Hippocampal formation (tissue), 2 donors: ENCODE measurements around the gene NFIX.

Experiments used
- DNase-seq, 2 donors: peaks; one replicate each; lab custom pipeline; 2025; lab: John Stamatoyannopoulos, UW

The NFIX gene

GRCh38 chr19:13072188-13072908 is 77.1 kb downstream of the NFIX start:
- DNase-seq = peak; percentile 91 to 93

DNA sequence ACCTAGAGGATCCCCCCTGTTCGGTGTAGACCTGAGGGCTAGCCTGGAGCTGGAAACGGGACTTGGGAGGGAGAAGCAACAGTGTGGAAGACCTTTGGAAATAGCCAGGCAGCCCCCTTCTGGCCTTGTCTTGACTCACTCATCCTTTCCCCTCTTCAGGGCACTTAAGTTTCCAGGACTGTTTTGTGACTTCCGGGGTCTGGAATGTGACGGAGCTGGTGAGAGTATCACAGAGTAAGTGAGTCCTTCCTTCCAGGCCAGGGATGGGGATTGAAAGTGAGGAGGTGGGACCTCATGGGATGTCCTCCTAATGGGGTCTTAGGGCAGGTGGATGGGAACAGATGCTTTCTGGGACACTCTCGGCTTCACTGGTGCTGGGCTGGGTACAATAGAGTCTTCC is 78.0 kb downstream of the NFIX start:
- no peak for DNase-seq

DNA sequence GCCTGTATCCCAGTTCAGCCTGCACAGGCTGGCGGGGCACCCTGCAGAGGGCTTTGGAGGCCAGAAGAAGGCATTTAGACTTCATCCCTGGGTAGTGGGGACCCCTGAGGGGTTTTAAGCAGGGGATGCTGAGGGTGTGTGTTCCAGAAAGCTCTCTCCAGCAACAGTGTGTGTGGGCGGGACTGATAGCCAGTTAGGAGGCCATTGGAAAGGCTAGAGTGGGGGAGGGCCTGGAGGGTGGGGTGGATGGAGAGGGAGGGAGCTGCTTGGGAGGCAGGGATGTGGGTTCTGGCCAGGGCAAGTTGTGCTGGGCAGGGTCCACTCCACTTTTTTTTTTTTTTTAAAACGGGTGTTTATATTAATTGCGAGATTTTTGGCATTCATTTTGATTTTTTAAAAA is 79.1 kb downstream of the NFIX start:
- no peak for DNase-seq

- DNase-seq = no peak
Measured at GRCh38 chr19:13076320-13076719, 81.0 kb downstream of the NFIX start.

GRCh38 chr19:13076787-13077186 is 81.5 kb downstream of the NFIX start:
- DNase-seq = no peak

- DNase-seq = peak in 1 of 2 donors; percentile 65
Measured at GRCh38 chr19:13077240-13077639, 82.0 kb downstream of the NFIX start.

- no peak for DNase-seq
Measured at GRCh38 chr19:13078381-13078780, 83.1 kb downstream of the NFIX start.

DNA sequence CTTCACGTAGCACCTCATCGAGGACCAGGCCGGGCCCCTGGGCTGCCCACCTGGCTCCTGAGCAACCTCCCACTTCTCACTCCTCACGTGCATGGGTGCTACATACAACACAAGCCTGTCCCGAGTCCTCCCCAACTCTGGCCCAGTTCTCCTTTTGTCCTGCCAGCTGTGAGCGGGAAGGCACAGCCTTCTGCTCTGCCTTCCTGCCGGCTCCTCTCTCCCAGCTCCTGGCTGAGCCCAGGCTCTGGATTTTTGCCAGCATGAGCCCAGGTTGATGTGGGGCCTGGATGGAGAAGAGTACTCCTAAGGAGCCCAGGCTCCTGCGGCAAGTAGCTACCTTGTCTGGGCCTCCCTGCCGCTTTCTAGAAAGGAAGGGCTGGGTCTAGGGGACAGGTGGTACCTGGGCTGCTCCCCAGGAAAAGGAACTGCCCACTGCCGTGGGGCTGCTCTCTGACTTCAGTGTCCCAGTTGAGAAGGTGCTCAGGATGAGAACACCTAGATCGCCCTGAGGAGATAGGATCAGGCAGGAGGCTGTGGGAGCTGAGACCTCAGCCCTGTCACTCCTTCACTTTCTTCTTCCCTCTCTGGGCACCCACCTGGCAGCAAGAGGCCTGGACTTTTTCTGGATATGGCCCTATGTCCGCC is 83.7 kb downstream of the NFIX start:
- no peak for DNase-seq

- DNase-seq = no peak
Measured at GRCh38 chr19:13079542-13079986, 84.3 kb downstream of the NFIX start.

GRCh38 chr19:13082192-13083007 is 87.1 kb downstream of the NFIX start:
- no peak for DNase-seq

DNA sequence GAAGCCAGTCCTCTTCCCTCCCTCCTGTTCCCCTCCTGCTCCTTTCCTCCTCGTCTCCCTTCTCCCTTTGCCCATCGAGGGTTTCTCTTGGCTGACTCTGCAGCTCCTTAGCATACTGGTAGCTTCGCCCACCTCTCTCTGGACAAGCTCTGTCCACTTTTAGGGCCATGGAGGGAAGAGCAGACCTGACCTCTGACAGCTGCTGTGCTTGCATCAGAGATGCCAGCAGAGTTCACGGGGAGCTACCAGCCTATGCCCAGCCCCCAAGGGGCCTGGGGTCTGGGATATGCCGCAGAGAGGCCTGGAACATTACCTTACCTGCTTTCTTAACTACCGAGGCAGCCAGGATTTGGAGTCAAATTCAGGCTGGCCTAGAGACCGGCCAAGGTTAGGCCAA is 87.7 kb downstream of the NFIX start:
- DNase-seq = no peak

DNA sequence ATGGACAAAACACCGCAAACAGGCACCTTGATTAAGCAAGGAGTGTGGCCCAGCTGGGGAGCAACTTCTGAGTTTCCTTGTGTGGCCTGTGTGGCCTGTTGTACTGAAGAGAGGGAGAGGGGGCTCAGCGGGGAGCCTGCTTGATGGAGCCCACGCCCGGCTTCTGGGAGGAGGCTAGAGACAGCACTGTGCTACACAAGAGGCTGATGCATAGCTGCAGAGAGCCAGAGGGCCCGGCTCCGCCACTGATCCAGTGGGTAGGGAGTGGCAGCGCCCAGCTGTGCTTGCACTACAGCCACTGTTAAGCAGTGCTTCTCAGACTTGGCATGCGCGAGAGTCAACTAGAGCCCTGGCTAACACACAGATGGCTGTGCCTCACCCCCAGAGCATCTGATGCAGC is 88.4 kb downstream of the NFIX start:
- DNase-seq = no peak

- DNase-seq = no peak
Measured at GRCh38 chr19:13085666-13086065, 90.4 kb downstream of the NFIX start.

DNA sequence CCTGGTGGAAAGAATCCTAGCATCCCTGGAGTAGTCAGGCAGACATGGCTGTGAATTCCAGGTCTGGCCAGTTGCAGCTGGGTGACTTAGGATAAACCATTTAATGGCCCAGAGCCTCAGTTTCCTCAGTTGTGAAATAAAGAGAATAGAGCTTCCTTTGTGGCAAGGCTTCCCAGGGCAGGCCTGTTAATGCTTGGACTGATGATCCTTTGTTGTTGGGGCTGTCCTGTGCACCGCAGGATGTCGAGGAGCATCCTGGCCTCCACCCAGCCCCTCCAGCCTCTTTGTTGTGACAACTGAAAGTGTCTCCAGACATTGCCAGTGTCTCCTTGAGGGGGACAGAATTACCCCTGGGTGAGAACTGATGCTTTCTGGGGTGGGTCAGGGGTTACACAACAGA is 91.1 kb downstream of the NFIX start:
- no peak for DNase-seq

DNA sequence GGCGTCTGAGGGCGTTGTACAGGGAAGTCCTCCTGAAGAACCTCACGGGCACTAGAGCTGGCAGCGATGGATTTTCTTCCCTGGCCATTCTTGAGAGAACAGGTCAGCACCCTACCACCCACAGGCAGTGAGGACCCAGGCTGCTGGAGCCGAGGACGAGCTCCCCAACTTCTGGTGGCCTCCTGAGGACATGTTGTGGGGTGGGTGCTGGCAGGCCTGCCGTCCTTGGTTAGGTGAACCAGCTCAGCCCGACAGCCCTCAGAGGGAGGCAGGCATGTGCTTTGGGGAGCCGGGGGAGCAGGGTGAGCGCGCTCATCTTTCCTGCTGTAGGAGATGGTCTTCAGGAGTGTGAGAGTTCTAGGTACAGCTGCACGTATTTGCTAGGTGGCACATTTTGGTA is 92.0 kb downstream of the NFIX start:
- DNase-seq = no peak

DNA sequence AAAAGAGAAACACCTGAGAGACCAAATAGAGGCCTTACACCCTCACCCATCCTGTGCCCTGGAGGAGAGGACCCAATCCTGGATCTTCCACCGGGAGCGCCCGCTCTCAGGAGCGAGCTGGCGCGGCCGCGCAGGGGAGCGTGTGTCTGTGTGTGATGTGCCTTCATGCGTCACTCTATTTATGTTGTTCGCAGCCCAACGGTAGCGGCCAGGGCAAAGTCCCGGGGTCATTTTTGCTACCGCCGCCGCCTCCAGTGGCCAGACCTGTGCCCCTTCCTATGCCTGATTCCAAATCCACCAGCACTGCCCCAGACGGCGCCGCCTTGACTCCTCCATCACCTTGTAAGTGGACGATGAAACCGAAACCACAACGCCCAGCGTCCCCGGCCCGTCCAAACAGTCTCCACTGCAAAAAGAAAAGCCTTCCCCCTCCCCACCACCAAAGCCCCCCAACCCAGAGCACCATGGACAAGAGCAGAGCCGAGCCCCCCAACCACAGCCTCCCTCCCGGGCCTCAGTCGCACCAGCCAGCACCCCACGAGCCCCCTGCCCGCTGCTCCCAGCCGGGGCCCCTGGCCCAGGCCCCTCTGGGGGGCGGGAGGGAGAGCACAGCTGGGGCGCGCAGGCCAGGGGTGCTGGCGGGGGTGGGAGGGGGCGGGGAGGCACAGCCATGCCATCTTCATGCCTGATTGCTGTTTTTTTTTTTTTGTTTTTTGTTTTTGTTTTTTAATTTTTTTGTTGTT is 92.7 kb downstream of the NFIX start:
- no peak for DNase-seq

- DNase-seq = no peak
Measured at GRCh38 chr19:13089139-13089856, 94.0 kb downstream of the NFIX start.

DNA sequence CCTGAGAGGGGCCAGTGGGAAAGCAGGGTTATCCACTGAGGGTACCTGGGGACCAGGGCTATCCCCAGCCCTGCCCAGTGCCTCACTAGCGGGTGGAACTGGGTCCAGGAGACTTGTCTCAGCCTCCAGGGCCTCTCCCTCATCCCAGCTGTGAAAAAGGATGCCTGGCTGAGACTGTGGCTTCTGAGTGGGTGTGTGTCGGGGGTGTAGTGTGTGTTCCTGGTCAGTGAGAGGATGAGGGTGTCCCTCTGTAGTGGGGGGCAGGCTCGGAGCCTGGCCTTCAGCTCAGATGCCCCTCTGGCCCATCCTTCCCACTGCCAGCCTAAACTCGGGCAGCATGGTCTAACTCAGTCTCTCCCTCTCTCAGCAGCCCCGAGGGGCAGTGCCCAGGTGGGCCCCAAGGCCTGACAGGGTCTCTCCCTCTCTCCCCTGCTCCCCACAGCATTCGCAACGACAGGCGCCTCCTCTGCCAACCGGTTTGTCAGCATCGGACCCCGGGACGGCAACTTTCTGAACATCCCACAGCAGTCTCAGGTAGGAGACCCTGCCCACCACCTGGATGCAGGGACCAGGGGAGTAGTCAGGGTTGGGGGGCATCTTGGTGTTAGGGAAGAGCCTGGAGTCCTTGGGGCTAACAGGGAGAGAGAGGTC is 94.7 kb downstream of the NFIX start:
- no peak for DNase-seq

- no peak for DNase-seq
Measured at GRCh38 chr19:13090511-13091231, 95.4 kb downstream of the NFIX start.
